ENCODE measurements around the gene TRIM9.
"Not testable (repeated sequence)": the region's sequence is repeated elsewhere in the genome, so short reads cannot be mapped to it uniquely, and the experiment has no call there.

DNA sequence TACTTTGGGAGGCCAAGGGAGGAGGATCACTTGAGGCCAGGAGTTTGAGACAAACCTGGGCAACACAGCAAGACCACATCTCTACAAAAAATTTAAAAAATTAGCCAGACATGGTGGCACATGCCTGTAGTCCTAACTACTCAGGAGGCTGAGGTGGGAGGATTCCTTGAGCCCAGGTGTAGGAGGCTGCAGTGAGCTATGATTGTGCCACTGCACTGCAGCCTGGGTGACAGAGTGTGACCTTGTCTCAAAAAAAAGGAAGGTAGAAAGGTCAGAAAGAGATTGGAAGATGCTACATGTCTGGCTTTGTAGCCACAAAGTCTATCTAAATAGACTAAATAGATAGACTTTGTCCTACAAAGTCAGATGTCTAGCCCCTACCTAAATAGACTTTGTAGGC is 100.7 kb downstream of the TRIM9 start:
- TF ChIP-seq EZH2 (IDR thresholded peaks at IDR 0.05; ENCODE audit: borderline replicate concordance, low read length); CTCF (conservative IDR thresholded peaks at IDR 0.05 in 1 of 2, IDR thresholded peaks at IDR 0.05 in 1 of 2; ENCODE audit: extremely low read depth in 1 of 2, insufficient read depth in 1 of 2, low read depth in 1 of 2, low read length in 2 of 2): not testable (repeated sequence)

All from mammary epithelial cell (primary cell).